Measurements from ENCODE around the gene FMN2. TPM values are rescaled to one million over a fixed set of nuclear protein-coding genes. Genes with fewer than 3 reads are reported as not detected.

FMN2 gene
- total and polyA plus RNA-seq, 2 experiments from 2014 or later, result 0.97 TPM; not detected in 1

- no peak for DNase-seq (ENCODE audit: low spot score)
- peaks cover 31% of the 10 kb centered on the region for H3K4me1 ChIP-seq (ENCODE audit: insufficient read depth)
- WGBS (ENCODE audit: low lambda C conversion rate, missing lambda C conversion rate), result 63% methylated on average over 7 of the region's 7 CpGs
- H3K36me3 ChIP-seq (replicated peaks; ENCODE audit: insufficient read depth, low read depth), result no peaks in the 10 kb centered on the region
- H3K4me2 ChIP-seq, result no peak overlapping the region
- TF ChIP-seq EZH2 (IDR thresholded peaks at IDR 0.05; ENCODE audit: borderline replicate concordance) (no peak), EZH2phosphoT487 (IDR thresholded peaks at IDR 0.05; ENCODE audit: low read depth, severe bottlenecking, unreplicated experiment) (no peak), CTCF (IDR thresholded peaks at IDR 0.05; ENCODE audit: poor library complexity) (no peak)
- H3K9me3 ChIP-seq (ENCODE audit: low read depth), result no peaks in the 10 kb centered on the region
- H3K4me3 ChIP-seq, result no peak overlapping the region
- no peaks in the 10 kb centered on the region for H3K79me2 ChIP-seq
- H3K27ac ChIP-seq, result peak overlapping the region; percentile 25
- H2AFZ ChIP-seq, result no peak overlapping the region
- H3K9me2 ChIP-seq (replicated peaks; ENCODE audit: insufficient read depth), result no peaks in the 10 kb centered on the region
- H4K20me1 ChIP-seq (ENCODE audit: insufficient read depth, poor library complexity, severe bottlenecking), result no peaks in the 10 kb centered on the region
- H3K27me3 ChIP-seq, result no peaks in the 10 kb centered on the region
Observed at GRCh38 chr1:240462766-240463395, 371.2 kb downstream of the FMN2 start.

GRCh38 chr1:240464099-240464498, 372.4 kb downstream of the FMN2 start:
- Histone ChIP-seq H3K79me2 (no peaks in the 10 kb centered on the region), H3K27me3 (no peaks in the 10 kb centered on the region), H3K4me3 (no peak overlapping the region), H3K4me1 (ENCODE audit: insufficient read depth) (peaks cover 25% of the 10 kb centered on the region), H3K36me3 (replicated peaks; ENCODE audit: insufficient read depth, low read depth) (no peaks in the 10 kb centered on the region), H3K27ac (no peak overlapping the region), H3K9me2 (replicated peaks; ENCODE audit: insufficient read depth) (no peaks in the 10 kb centered on the region), H3K9me3 (ENCODE audit: low read depth) (no peaks in the 10 kb centered on the region), H2AFZ (no peak overlapping the region), H3K4me2 (no peak overlapping the region), H4K20me1 (ENCODE audit: insufficient read depth, poor library complexity, severe bottlenecking) (no peaks in the 10 kb centered on the region)
- DNase-seq (ENCODE audit: low spot score), result no peak
- no peak for TF ChIP-seq CTCF (IDR thresholded peaks at IDR 0.05; ENCODE audit: poor library complexity)
- TF ChIP-seq EZH2 (IDR thresholded peaks at IDR 0.05; ENCODE audit: borderline replicate concordance), result no peak
- WGBS (ENCODE audit: low lambda C conversion rate, missing lambda C conversion rate), result 81% methylated on average over 2 of the region's 2 CpGs

GRCh38 chr1:240465531-240465940, 373.9 kb downstream of the FMN2 start:
- 15% methylated on average over 6 of the region's 6 CpGs for WGBS (ENCODE audit: low lambda C conversion rate, missing lambda C conversion rate)
- Histone ChIP-seq H3K27me3 (no peaks in the 10 kb centered on the region), H3K79me2 (no peaks in the 10 kb centered on the region), H3K4me3 (no peak overlapping the region), H3K4me1 (ENCODE audit: insufficient read depth) (peaks cover 25% of the 10 kb centered on the region), H2AFZ (peak overlapping the region; percentile 21), H3K9me3 (ENCODE audit: low read depth) (no peaks in the 10 kb centered on the region), H4K20me1 (ENCODE audit: insufficient read depth, poor library complexity, severe bottlenecking) (no peaks in the 10 kb centered on the region), H3K27ac (peak overlapping the region; percentile 4), H3K36me3 (replicated peaks; ENCODE audit: insufficient read depth, low read depth) (no peaks in the 10 kb centered on the region), H3K4me2 (peak overlapping the region; percentile 55), H3K9me2 (replicated peaks; ENCODE audit: insufficient read depth) (no peaks in the 10 kb centered on the region)
- TF ChIP-seq EZH2phosphoT487 (IDR thresholded peaks at IDR 0.05; ENCODE audit: low read depth, severe bottlenecking, unreplicated experiment) (no peak), EZH2 (IDR thresholded peaks at IDR 0.05; ENCODE audit: borderline replicate concordance) (no peak), CTCF (IDR thresholded peaks at IDR 0.05; ENCODE audit: poor library complexity) (no peak)
- no peak for DNase-seq (ENCODE audit: low spot score)
